HG03571 (cell line): ENCODE measurements around the gene EIF4E1B.

Experiments used
- ATAC-seq: cut with Tn5 transposase; IDR thresholded peaks from one replicate; pipeline ENCODE4 v1.9.1; 2021; ENCODE audit not compliant: unreplicated experiment

EIF4E1B gene

DNA sequence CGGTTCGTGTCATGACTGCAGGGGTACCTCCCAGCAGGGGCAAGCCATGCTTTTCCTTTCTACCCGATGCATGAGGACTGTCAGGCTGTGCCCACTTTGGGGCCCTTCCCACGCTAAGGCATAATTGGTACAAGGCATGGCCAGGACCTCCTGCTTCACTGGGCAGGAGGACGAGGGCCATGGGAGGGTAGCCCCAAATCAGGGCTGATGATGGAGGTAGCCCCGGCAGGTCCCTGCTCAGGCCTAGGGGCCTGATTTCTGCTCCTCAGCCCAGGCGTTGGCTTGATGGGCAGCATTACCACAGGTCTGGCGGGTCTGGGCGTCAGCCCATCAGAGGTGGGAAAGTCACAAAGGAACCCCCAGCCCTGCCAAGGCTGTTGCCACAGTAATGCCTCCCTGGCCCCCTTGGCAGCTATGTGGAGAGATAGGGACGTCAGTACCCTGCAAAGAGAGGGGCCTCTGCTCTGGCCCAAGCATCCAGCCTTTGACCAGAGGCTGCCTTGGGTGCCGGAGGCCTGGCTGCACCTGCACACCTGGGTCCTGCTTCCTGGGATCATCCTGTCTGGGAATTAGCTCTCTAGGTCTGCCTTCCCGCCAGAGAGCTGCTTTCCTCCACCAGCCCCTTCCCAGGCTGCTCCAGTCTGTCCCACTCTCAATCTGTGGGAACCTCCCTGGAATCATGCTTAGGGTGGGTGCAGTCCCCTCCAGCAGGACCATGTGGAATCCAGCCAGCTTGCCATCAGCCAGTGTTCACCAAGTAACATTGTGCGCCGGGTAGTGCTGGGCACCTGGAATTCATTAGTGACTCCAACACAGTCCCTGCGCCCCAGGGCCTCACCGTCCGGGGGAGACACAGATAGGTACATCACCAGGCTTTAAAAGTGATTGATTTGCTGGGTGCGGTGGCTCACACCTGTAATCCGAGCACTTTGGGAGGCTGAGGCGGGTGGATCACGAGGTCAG lies 32.2 kb downstream of the EIF4E1B start:
- no peak for ATAC-seq

DNA sequence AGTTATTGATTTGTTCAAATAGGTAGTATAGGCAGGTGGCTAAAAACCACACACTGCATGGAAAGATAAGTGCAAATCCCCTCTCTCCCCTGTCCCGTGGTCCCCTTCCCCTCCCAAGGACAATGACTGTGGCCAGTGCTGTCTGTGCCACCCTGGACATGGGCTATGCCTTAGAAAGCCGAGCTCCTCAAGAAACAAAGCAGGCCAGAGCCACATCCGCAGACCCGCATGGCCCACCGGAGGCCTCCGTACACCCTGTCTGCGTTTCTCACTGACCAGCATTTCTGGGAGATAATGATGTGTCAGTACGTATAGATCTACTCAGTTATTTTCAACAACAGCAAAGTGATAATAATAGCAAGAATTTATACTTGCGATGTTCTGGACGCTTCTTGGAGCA lies 33.1 kb downstream of the EIF4E1B start:
- no peak for ATAC-seq

DNA sequence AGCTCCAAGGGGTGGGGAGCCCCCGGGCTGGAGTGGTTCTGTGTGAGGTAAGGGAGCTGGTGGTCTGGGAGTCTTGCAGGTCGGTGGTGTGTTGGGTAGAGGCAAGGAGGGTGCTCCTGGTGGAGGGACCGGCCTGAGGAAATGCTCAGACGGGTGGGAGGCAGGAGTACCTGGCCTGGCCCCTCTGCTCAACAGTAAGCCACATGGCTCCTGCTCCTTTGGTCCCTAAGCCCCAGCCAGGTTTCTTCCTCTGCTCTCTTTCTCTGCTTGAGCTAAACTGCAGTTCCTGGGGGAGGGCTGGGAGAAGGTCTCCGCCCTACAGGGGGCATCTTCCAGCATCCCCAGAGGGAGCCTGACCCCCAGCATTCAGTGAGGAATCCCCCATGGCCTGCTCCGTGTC lies 34.0 kb downstream of the EIF4E1B start:
- ATAC-seq: no peak

DNA sequence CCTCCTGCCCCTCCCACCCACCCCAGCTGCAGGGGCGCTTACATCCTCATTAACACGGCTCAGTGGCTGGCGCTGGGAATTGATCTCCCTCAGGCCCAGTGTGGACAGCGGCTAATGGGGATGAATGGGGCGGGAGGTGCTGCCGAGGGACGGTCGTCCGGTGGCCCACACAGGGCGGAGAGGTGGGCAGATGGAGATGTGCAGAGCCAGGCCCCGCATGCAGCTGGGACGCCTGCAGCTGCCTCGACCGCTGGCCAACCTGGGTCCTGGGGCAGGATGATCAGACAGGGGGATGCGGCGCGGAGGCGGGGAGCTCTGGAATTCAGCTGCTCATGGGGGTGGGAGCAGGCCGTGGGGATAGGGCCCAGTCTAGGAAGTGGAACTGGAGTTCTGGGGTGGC lies 34.4 kb downstream of the EIF4E1B start:
- no peak for ATAC-seq

DNA sequence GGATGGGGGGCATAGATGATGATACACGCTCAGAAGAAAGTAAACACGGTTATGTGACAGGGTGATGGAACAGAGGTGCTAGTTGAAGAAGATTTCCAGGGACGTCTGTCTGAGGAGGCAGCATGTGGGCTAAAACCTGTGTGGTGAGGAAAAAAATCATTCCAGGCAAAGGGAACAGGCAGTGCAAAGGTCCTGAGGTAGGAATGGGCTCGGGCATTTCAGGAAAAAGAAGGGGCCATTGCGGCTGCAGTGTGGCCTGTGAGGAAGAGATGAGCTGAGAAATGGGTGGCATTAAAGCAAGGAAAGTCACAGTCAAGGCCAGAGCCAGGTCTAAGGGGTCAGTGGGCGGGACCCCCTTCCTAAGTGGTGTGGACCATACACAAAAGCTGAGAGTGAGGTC lies 35.0 kb downstream of the EIF4E1B start:
- ATAC-seq: no peak

- no peak for ATAC-seq
Observed at GRCh38 chr5:176667637-176668036, 37.2 kb downstream of the EIF4E1B start.

- no peak for ATAC-seq
Observed at GRCh38 chr5:176670449-176670848, 40.0 kb downstream of the EIF4E1B start.

DNA sequence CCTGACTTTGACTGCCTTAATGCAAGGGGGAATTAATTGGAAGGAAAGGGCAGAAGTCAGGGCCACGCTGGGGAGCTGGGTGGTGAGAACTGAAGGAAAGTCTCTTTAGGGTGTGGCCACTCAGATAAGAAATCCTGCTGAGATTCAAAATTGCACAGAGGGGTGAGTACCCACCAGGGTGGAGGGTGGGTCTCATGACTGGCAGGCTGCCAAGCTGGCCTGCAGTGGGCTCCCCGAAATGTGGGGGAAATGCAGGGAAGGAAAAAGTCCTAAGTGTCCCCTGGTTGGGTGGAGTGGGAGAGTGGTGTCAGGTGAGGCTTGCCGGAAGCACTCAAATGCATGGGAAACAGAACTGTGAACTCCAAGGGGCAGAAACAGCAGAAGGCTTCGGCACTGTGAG lies 40.9 kb downstream of the EIF4E1B start:
- no peak for ATAC-seq

GRCh38 chr5:176671890-176672747 lies 41.6 kb downstream of the EIF4E1B start:
- no peak for ATAC-seq

- no peak for ATAC-seq
Observed at GRCh38 chr5:176673651-176674583, 43.4 kb downstream of the EIF4E1B start.

DNA sequence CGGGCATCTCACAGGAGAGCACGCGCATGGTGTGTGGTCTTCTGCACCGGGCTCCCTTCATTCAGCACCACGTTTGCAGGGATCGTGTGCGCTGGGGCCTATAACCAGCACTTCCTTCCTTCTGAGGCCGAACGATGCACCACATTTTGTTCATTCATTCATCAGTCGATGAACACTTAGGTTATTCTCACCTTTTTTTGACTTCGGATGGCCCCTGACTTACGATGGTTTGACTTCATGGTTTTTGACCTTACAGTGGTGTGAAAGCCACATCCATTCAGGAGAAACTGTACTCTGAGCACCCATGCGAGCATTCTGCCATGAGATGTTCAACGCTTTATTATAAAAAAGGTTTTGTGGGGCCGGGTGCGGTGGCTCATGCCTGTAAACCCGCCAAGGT lies 44.3 kb downstream of the EIF4E1B start:
- ATAC-seq: no peak

DNA sequence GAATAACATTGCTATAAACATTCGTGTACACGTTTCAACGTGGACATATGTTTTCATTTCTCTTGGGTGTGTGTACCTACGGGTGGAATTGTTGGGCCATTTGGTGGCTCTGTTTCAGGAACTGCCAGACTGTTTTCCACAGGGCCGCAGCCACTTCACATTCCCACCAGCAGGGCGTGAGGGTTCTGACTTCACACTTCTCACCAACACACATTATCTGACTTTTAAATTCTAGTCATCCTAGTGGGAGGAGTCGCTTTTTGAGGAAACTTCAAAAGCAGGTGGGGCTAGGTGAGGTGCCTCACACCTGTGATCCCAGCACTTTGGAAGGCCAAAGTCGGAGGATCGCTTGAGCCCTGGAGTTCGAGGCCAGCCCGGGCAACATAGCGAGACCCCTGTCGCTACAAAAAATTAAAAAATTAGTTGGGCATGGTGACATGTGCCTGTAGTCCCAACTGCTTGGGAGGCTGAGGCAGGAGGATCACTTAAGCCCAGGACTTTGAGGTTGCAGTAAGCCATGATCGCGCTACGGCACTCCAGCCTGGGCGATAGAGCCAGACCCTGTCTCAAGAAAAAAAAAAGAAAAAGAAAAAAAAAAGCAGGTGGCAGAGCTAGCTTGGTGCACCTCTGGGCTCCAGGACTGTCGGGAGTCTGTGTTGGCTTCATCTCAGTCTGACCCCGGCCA lies 45.3 kb downstream of the EIF4E1B start:
- no peak for ATAC-seq

- ATAC-seq: peak; percentile 84
Observed at GRCh38 chr5:176676361-176676824, 45.9 kb downstream of the EIF4E1B start.

DNA sequence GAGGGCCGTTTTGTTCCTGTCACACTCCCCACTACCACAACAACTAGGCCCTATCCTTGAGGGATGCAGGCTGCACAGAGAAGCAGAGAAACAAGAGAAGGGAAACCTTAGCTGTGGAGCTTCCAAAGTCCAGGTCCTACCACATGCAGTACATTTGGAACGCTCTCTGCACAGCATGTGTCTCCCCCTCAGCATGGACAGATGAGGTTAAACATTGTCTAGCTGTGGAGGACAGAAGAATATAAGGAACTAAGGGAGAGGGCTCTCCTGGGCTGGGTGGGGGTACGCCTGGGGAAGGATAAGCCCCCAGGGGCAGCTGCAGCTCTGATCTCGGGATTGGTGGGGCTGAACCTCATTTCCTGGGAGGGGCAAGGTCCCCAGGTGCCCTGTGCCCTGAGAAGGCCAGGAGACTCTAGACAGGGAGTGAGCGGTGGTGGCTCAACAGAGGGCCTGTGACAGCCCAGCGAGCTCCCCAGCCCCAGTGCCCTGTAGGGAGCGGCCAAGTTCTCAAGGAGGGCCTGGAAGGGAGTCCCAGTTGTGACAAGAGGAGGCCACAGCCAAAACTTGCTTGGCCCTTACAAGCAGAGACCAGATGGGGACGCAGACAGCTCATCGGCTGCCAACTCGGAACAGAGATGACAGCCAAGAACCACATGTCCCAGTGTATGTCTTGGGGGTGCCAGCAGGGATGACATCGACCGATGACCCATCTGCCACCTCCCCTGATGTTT lies 46.9 kb downstream of the EIF4E1B start:
- no peak for ATAC-seq

DNA sequence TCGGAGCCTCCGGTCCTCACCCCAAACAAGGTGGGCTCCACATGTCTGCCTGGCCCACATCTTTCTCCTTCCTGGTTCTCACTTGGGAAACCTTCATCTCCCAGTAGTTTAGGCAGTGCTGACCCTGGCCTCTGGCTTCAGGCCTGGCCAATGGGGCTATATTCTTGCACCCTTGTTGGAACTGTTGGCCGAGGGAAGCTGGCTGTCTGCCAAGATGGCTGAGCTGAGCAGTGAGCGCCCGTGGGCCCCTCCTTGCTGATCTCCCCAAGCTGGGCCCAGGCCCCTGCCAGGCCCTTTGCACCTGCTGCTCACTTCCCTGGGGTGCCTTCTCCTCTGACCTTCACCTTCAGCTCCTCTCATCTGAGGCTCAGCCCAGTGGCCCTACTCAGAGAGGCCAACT lies 48.1 kb downstream of the EIF4E1B start:
- ATAC-seq: no peak

DNA sequence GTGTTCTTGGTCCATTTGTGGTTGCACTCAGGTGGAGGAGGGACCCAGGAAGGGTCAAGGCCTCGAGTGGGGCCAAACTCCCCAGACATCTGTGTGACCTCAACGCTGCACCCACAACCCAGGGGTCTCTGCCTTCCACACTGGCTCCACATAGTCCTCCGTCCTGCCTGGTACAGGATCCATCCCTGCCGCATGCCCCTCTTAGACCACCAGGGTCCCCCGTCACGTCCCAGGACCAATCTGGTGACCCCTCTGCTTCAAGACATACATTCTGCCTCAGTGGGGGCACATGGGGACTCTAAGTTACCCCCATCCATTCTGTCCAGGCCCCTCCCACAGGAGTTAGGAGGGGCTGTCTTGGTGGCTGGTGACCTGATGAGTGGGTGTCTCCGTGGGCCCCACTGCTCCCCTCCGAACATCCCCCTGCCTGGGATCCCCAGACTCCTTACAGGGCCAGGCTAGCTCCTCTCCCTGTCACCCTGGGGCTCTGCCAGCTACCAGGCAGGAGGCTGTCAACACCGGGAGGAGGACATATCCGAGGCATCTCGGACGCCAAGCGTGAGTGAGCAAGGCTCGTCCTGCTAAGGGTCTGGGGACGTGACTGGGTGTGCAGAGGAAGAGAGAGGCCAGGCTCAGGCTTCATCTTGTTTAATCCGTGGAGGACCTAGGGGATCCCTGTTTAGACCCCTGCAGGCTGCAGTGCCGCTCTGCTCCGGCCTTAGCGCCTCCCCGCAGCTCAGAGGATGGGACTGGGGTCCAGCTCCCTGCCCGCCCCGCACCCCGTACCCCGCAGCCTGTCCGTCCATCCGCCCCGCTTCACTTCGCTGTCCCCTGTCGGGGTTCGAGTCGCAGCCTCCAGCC lies 49.1 kb downstream of the EIF4E1B start:
- ATAC-seq: no peak

DNA sequence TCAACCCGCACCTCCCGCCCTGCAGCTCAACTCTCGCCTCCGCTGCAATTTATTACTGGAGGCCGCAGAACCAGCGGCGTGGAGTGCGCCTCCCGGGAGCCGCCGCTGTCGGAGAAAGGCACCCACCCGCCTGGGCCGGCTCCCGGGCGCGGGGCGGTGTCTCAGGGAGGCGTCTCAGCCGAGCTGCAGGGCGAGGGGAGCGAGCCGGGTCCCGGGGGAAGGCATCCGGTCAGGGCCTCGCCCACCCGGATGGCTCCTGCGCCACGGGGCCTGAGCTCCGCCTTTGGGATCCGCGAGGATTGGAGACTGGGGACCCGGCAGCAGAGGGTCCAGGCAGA lies 49.7 kb downstream of the EIF4E1B start:
- ATAC-seq: no peak

- no peak for ATAC-seq
Observed at GRCh38 chr5:176682016-176682531, 51.6 kb downstream of the EIF4E1B start.
